NOMO-1 treated with dmso at 0.1 percent for 144 hours (cell line): ENCODE results near the gene BZW1.
A peak's percentile ranks its signal among the peaks of the same experiment; 100 is the strongest.

ENCODE experiments used
- DNase-seq: peaks from one replicate; lab custom pipeline; 2025; ENCODE audit not compliant: unreplicated experiment; lab: John Stamatoyannopoulos, UW

BZW1 gene

DNA sequence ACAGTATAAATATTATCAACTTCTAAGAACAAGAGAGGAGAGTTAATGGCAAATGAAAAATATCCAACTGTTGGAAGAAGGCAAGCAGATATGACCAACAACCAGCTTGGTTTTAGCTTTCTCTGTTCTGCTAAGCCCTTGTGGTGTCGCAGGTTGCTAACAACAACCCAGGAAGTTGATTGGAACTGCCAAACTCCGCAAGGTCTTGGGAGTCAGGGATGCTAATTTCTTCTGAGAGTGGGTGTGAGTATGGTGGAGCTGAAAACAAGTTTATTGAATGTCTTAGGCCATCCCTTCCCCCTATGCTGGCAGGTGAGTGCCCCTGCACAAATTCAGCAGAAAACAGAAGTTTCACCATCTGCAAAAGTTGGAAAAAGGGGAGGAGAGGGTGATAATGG lies 17.5 kb downstream of the BZW1 start:
- no peak for DNase-seq

DNA sequence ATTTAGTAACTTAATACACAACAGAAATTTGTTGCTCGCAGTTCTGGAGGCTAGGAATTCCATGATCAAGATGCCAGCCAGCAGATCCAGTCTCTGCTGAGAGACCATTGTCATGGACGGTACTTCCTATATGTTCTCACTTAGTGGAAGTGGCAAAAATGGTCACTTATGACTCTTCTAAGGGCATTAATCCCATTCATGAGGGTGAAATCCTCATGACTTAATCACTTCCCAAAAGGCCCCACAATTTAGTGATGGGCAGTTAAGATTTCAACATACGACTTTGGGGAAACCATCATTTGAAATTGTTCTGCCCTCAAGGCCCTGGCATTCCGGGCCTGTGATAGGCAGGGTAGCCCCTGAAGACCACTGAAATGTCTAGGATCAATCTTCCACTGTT lies 23.0 kb downstream of the BZW1 start:
- no peak for DNase-seq

- no peak for DNase-seq
Measured at GRCh38 chr2:200839513-200839912, 27.8 kb downstream of the BZW1 start.

- no peak for DNase-seq
Measured at GRCh38 chr2:200843993-200844948, 32.6 kb downstream of the BZW1 start.

- no peak for DNase-seq
Measured at GRCh38 chr2:200845194-200845593, 33.5 kb downstream of the BZW1 start.

- DNase-seq, result no peak
Measured at GRCh38 chr2:200845669-200846325, 34.1 kb downstream of the BZW1 start.

GRCh38 chr2:200847269-200847668 lies 35.6 kb downstream of the BZW1 start:
- no peak for DNase-seq

DNA sequence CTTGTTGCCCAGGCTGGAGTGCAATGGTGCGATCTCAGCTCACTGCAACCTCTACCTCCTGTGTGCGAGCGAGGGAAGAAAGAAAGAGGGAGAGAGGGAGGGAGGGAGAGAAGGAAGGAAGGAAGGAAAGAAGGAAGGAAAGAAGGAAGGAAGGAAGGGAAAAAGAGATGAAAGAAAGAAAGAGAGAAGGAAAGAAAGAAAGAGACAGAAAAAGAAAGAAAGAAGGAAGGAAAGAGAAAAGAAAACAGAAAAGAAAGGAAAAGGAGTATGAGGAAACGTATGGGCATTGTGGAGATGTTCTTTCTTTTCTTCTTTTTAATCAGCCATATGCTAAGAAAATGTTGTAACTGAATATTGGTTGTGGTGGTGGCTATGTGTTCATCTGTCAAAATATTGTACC lies 36.2 kb downstream of the BZW1 start:
- no peak for DNase-seq

DNA sequence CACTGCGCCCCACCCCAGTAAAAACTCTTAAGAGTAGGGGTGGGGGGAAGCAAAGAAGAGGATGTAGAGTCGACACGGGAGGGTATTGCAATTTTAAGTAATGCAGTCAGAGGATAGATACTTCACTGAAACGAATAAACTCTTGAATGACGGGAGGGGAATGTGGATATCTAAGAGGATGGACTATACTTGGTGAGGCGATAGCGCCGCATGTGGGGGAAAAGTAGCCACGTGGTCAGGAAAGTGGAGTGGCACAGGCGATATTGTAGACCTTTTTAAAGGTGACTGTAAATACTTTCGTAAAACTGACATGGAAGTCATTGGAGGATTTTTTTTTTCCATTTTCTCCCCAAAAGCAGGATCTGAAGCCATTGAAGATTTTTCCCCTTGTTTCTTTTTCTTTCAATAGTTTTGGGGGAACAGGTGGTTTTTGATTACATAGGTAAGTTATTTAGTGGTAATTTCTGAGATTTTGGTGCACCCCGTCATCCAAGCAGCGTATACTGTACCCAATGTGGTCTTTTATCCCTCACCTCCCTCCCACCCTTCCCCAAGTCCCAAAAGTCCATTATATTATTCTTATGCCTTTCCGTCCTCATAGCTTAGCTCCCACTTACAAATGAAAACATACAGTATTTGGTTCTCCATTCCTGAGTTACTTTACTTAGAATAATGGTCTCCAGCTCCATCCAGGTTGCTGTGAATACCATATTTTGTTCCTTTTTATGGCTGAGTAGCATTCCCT lies 39.0 kb downstream of the BZW1 start:
- DNase-seq, result no peak

GRCh38 chr2:200851398-200852248 lies 39.9 kb downstream of the BZW1 start:
- no peak for DNase-seq

DNA sequence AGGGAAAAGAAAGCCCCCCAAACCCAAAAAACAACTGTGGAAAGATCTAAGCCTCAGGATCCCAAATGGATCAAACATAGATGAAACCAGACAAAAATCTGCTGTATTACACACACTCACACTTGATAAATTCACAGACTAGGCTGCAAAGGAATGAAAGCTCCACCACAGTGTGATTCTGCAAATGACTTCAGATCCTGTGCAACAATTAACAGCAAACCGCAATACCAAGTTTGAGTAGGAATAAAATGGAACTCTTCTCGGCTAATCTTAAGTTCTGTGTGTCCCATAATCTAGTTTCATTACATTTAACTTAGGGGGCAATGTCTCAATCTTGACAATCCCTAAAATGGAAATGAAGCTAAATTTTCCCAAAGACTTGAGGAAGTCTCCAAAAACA lies 40.9 kb downstream of the BZW1 start:
- no peak for DNase-seq

GRCh38 chr2:200856806-200857205 lies 45.1 kb downstream of the BZW1 start:
- no peak for DNase-seq

GRCh38 chr2:200860092-200860795 lies 48.5 kb downstream of the BZW1 start:
- no peak for DNase-seq

GRCh38 chr2:200861617-200862155 lies 50.0 kb downstream of the BZW1 start:
- DNase-seq, result no peak

GRCh38 chr2:200862532-200863000 lies 50.9 kb downstream of the BZW1 start:
- no peak for DNase-seq

DNA sequence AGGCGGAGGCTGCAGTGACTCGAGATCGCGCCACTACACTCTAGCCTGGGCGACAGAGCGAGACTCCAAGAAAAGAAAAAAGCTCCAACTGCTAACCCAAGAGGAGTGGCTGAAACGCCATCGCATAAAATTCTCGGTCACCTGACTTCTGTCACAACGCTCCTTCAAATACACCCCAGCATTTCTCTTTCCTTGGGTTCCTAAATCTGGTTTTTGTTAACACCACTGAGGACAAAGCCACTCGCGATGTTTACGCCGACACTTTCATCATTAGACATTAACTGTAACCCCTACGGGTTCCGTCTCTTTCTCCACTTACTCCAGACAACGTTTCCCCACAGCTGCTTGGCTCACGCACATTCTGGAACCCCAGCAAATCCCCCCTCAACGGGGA lies 52.1 kb downstream of the BZW1 start:
- DNase-seq, result no peak

GRCh38 chr2:200864176-200865034 lies 52.7 kb downstream of the BZW1 start, which contains the start of gene CLK1:
Gene CLK1, minus strand, starts transcription at chr2:200864658. Its CDS starts 2,796 bp downstream, at chr2:200861862.
- peak; percentile 75 for DNase-seq

- no peak for DNase-seq
Measured at GRCh38 chr2:200869014-200869413, 57.3 kb downstream of the BZW1 start.

DNA sequence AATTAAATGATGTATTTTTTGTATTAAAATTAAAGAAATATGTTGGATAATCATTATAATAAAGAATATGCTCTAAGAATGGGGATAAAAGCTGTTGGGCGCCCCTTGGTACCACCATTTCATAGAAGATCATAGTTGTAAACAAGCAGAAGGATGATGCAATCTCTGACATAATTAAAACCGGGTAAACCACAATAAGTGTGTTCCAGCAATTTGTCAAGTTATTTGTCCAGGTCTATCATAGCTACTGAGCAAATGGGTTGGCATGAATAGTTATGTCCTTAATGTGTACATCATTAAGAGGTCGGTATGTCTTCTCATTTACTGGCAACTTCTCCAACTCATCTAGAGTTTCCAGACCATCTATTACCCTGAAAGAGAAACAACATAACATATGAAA lies 59.4 kb downstream of the BZW1 start:
- DNase-seq, result no peak
